ENCODE measurements around the gene PRC1.
"Not testable (repeated sequence)": the region's sequence is repeated elsewhere in the genome, so short reads cannot be mapped to it uniquely, and the experiment has no call there.

The PRC1 gene

DNA sequence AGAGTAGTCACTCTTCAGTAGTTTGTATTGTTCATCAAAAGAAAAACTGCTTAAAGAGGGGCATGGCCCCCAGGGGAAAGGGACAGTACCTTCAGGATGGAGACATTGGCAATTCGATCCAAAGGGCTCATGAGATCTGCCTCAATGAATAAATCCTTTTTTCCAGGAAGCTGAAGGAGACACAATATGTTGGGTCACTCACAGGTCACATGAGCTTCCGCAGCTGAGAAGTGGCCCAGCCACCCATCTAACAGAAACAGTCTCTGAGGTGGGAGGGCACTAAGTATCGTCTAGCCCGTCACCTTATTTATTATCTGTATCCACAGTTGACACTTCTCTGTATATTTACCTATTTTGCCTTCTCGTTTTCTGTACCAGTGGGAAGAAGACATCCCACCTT, 23.4 kb upstream of the PRC1 start:
- H2AFZ ChIP-seq (ENCODE audit: low read length), result no peak overlapping the region
- H3K27ac ChIP-seq (ENCODE audit: low read length), result no peak overlapping the region
- no peak overlapping the region for H3K4me2 ChIP-seq (ENCODE audit: low read depth, low read length)
- H3K9me3 ChIP-seq (replicated peaks; ENCODE audit: insufficient read depth, low read length), result no peaks in the 10 kb centered on the region
- H4K20me1 ChIP-seq (ENCODE audit: insufficient read depth, low read length), result no peaks in the 10 kb centered on the region
- H3K79me2 ChIP-seq (ENCODE audit: low read length), result peaks cover 36% of the 10 kb centered on the region
- H3K36me3 ChIP-seq (replicated peaks; ENCODE audit: insufficient read depth, low read length), result no peaks in the 10 kb centered on the region
- TF ChIP-seq, protein P1, sequence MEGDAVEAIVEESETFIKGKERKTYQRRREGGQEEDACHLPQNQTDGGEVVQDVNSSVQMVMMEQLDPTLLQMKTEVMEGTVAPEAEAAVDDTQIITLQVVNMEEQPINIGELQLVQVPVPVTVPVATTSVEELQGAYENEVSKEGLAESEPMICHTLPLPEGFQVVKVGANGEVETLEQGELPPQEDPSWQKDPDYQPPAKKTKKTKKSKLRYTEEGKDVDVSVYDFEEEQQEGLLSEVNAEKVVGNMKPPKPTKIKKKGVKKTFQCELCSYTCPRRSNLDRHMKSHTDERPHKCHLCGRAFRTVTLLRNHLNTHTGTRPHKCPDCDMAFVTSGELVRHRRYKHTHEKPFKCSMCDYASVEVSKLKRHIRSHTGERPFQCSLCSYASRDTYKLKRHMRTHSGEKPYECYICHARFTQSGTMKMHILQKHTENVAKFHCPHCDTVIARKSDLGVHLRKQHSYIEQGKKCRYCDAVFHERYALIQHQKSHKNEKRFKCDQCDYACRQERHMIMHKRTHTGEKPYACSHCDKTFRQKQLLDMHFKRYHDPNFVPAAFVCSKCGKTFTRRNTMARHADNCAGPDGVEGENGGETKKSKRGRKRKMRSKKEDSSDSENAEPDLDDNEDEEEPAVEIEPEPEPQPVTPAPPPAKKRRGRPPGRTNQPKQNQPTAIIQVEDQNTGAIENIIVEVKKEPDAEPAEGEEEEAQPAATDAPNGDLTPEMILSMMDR (IDR thresholded peaks at IDR 0.05; ENCODE audit: low read length), result no peak
- TF ChIP-seq EZH2 (optimal IDR thresholded peaks at IDR 0.05; ENCODE audit: low read depth, low read length) (no peak), EZH2phosphoT487 (IDR thresholded peaks at IDR 0.05; ENCODE audit: low read length) (no peak)
- no peak overlapping the region for H3K9ac ChIP-seq (ENCODE audit: low read length)
- H3K27me3 ChIP-seq (replicated peaks; ENCODE audit: insufficient read depth, low read length), result no peaks in the 10 kb centered on the region
- H3K9me2 ChIP-seq (replicated peaks; ENCODE audit: insufficient read depth, low read length), result no peaks in the 10 kb centered on the region
- H3K4me1 ChIP-seq (ENCODE audit: low read length), result peaks cover 6% of the 10 kb centered on the region
- no peak for DNase-seq
- no peaks in the 10 kb centered on the region for H3F3A ChIP-seq (ENCODE audit: insufficient read depth, low read length)
- no peak overlapping the region for H3K4me3 ChIP-seq (ENCODE audit: low read length)

DNA sequence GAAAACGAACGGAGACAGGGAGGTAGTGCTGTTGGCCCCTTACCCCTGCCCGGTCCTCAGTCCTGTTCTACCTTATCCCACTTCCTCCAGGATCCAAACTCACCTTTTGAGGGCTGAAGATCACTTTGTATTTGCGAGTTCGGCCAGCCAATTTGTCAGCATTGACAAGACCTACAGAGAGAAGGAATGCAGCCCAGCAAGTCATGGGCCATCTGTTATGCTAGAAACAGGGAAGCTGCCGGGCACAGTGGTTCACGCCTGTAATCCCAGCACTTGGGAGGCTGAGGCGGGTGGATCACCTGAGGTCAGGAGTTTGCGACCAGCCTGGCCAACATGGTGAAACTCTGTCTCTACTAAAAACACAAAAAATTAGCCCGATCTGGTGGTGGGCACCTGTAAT, 19.4 kb upstream of the PRC1 start:
- H3K4me2 ChIP-seq (ENCODE audit: low read depth, low read length); H3K36me3 ChIP-seq (replicated peaks; ENCODE audit: insufficient read depth, low read length); H2AFZ ChIP-seq (ENCODE audit: low read length); H3K9me2 ChIP-seq (replicated peaks; ENCODE audit: insufficient read depth, low read length); H4K20me1 ChIP-seq (ENCODE audit: insufficient read depth, low read length); H3K27ac ChIP-seq (ENCODE audit: low read length); H3K79me2 ChIP-seq (ENCODE audit: low read length); H3K4me3 ChIP-seq (ENCODE audit: low read length); DNase-seq; H3K4me1 ChIP-seq (ENCODE audit: low read length); H3K9ac ChIP-seq (ENCODE audit: low read length); H3K27me3 ChIP-seq (replicated peaks; ENCODE audit: insufficient read depth, low read length); H3F3A ChIP-seq (ENCODE audit: insufficient read depth, low read length); H3K9me3 ChIP-seq (replicated peaks; ENCODE audit: insufficient read depth, low read length): not testable (repeated sequence)

DNA sequence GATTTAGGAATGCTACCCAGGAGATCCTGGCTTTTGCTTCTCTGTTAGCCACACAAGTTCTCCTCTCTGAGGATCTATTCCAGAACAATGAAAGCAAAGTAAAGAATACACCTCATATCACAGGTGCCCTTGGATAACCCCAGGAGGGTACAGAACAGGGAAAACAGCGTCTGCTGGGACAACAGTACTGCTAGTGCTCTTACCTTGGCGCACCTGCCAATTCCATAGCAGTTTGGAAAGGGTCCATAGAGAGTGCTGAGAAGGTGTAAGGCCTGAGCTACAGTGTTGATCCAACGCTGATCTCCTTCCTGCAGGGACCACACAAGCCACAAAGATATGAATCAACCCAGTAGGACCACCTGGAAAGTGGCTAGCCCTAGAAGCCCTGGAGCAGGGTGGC, 12.9 kb upstream of the PRC1 start:
- Histone ChIP-seq H3F3A (ENCODE audit: insufficient read depth, low read length) (no peaks in the 10 kb centered on the region), H3K9me2 (replicated peaks; ENCODE audit: insufficient read depth, low read length) (no peaks in the 10 kb centered on the region), H3K9ac (ENCODE audit: low read length) (no peak overlapping the region), H2AFZ (ENCODE audit: low read length) (no peak overlapping the region), H3K36me3 (replicated peaks; ENCODE audit: insufficient read depth, low read length) (no peaks in the 10 kb centered on the region), H3K4me1 (ENCODE audit: low read length) (no peaks in the 10 kb centered on the region), H3K27me3 (replicated peaks; ENCODE audit: insufficient read depth, low read length) (no peaks in the 10 kb centered on the region), H4K20me1 (ENCODE audit: insufficient read depth, low read length) (no peaks in the 10 kb centered on the region), H3K79me2 (ENCODE audit: low read length) (no peaks in the 10 kb centered on the region), H3K4me3 (ENCODE audit: low read length) (no peak overlapping the region), H3K27ac (ENCODE audit: low read length) (no peak overlapping the region), H3K9me3 (replicated peaks; ENCODE audit: insufficient read depth, low read length) (no peaks in the 10 kb centered on the region), H3K4me2 (ENCODE audit: low read depth, low read length) (no peak overlapping the region)
- TF ChIP-seq EZH2phosphoT487 (IDR thresholded peaks at IDR 0.05; ENCODE audit: low read length) (no peak), EZH2 (optimal IDR thresholded peaks at IDR 0.05; ENCODE audit: low read depth, low read length) (no peak)
- TF ChIP-seq, protein P1 (IDR thresholded peaks at IDR 0.05; ENCODE audit: low read length), result no peak
- no peak for DNase-seq

DNA sequence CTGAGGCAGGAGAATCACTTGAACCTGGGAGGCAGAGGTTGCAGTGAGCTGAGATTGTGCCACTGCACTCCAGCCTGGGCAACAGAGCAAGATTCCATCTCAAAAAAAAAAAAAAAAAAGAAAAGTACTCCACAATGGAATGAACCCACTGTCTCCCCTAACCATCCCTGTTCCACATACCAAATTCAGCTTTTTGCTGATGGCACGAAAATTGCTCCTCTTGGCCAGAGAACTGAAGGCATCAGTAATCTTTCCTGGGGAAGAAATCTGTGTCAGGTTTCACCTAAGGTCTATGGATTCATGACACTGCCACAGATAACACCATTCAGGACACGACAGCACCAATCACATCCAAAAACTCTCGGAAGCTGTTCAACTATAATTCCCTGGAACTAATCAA, 6.9 kb upstream of the PRC1 start:
- Histone ChIP-seq H2AFZ (ENCODE audit: low read length) (no peak overlapping the region), H3K79me2 (ENCODE audit: low read length) (no peaks in the 10 kb centered on the region), H3K9ac (ENCODE audit: low read length) (no peak overlapping the region), H3K27me3 (replicated peaks; ENCODE audit: insufficient read depth, low read length) (no peaks in the 10 kb centered on the region), H3K27ac (ENCODE audit: low read length) (no peak overlapping the region), H3K4me2 (ENCODE audit: low read depth, low read length) (no peak overlapping the region), H3K9me3 (replicated peaks; ENCODE audit: insufficient read depth, low read length) (no peaks in the 10 kb centered on the region), H3K9me2 (replicated peaks; ENCODE audit: insufficient read depth, low read length) (no peaks in the 10 kb centered on the region), H4K20me1 (ENCODE audit: insufficient read depth, low read length) (no peaks in the 10 kb centered on the region), H3K4me1 (ENCODE audit: low read length) (no peaks in the 10 kb centered on the region), H3K4me3 (ENCODE audit: low read length) (no peak overlapping the region), H3K36me3 (replicated peaks; ENCODE audit: insufficient read depth, low read length) (no peaks in the 10 kb centered on the region), H3F3A (ENCODE audit: insufficient read depth, low read length) (no peaks in the 10 kb centered on the region)
- TF ChIP-seq, protein P1 (IDR thresholded peaks at IDR 0.05; ENCODE audit: low read length), result no peak
- TF ChIP-seq EZH2 (optimal IDR thresholded peaks at IDR 0.05; ENCODE audit: low read depth, low read length) (no peak), EZH2phosphoT487 (IDR thresholded peaks at IDR 0.05; ENCODE audit: low read length) (no peak)
- no peak for DNase-seq
